ENCODE data around the gene SLC1A1.

DNA sequence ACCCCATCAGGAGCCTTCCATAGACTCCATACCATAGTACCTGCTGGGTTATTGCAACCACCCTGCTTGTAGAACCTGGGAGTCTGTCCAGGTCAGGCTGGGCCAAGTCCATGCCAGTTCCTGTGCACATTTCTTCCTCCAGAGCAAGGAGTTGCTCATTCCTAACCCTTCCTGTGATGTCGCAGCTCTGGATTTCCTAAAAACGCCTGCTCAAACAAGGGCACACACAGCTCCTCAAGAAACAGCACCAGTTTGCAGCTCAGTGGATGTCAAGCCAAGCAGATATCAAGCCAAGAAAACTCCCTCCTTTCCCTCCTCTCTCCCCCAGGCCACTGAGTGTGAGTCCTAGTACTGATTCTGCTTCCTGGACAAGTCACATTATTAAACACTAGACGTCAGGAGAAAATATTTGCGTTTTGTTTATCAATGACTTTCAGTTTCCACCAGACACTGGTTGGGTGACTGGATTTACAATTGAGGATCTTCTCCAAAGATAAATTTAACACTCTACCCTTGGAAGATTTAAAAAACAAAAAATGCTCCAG, 59.6 kb downstream of the SLC1A1 start:
- TF ChIP-seq CTCF (IDR thresholded peaks at IDR 0.05), result no peak
- no peak for TF ChIP-seq POLR2A (IDR thresholded peaks at IDR 0.05)

All from gastroesophageal sphincter (tissue), 3 donors.